Naive thymus-derived CD4-positive, alpha-beta T cell (primary cell): Measurements from ENCODE around the gene CFAP299. TPM values are rescaled to one million over a fixed set of nuclear protein-coding genes. Genes with fewer than 3 reads are reported as not detected.

Source experiments
- ATAC-seq: fragments of 150-1000 bp; cut with Tn5 transposase; 2 replicates; pipeline ENCODE4 v1.10.0; 2021; ENCODE audit warnings: mild to moderate bottlenecking, moderate library complexity
- CTCF ChIA-PET: fragments of 350-600 bp; sonication (Branson Sonifier 250); formaldehyde crosslinking; loops from one replicate; lab custom pipeline; 2021; ENCODE audit warnings: antibody characterized with exemption; lab: Charles Lee
- POLR2A ChIA-PET: fragments of 350-600 bp; sonication (Branson Sonifier 250); formaldehyde crosslinking; loops from one replicate; lab custom pipeline; 2021; ENCODE audit warnings: antibody characterized with exemption, inconsistent platforms; lab: Charles Lee
- DNase-seq, 9 donors: peaks; one replicate each; pipeline versions ENCODE4 v3.0.0 to v3.0.0-alpha.2; 2020 to 2022; ENCODE audit warnings: mixed read lengths in 1 of 9
- H3K27ac ChIP-seq: one replicate; pipeline ENCODE4 v1.7.0; 2013; ENCODE audit warnings: mild to moderate bottlenecking, low read depth, low read length, moderate library complexity
- H3K27me3 ChIP-seq, 2 donors: one replicate each; pipeline ENCODE4 v1.7.0; 2013; ENCODE audit warnings: low read length in 2 of 2, mild to moderate bottlenecking in 2 of 2, moderate library complexity in 2 of 2; ENCODE audit not compliant: control insufficient read depth in 2 of 2, insufficient read depth in 2 of 2
- H3K36me3 ChIP-seq, 3 experiments: 1 replicate in 2 of 3; 2 replicates in 1 of 3; pipeline ENCODE4 v1.7.0; 2013; ENCODE audit warnings: low read length in 3 of 3, mild to moderate bottlenecking in 3 of 3, moderate library complexity in 1 of 3; ENCODE audit not compliant: insufficient read depth in 3 of 3, control insufficient read depth in 2 of 3
- H3K4me1 ChIP-seq, 2 donors: one replicate each; pipeline ENCODE4 v1.7.0; 2013; ENCODE audit warnings: low read length in 2 of 2, mild to moderate bottlenecking in 2 of 2, moderate library complexity in 1 of 2; ENCODE audit not compliant: control insufficient read depth in 2 of 2, insufficient read depth in 2 of 2
- H3K4me3 ChIP-seq: 2 replicates; pipeline ENCODE4 v1.7.0; 2013; ENCODE audit warnings: mild to moderate bottlenecking, low read length
- H3K9me3 ChIP-seq, 3 experiments: 1 replicate in 2 of 3; 2 replicates in 1 of 3; pipeline ENCODE4 v1.7.0; 2013; ENCODE audit warnings: low read length in 3 of 3; ENCODE audit not compliant: control insufficient read depth in 2 of 3
- H3K27ac Mint-ChIP-seq, 9 donors: one replicate each; pipeline ENCODE4 v1.8.0; 2020 to 2022; ENCODE audit warnings: mixed read lengths in 9 of 9, mild to moderate bottlenecking in 8 of 9, moderate library complexity in 5 of 9, inconsistent platforms in 2 of 9
- H3K27me3 Mint-ChIP-seq, 5 donors: one replicate each; pipeline ENCODE4 v1.8.0; 2021 to 2022; ENCODE audit warnings: mixed read lengths in 5 of 5, mild to moderate bottlenecking in 1 of 5
- H3K36me3 Mint-ChIP-seq, 5 donors: one replicate each; pipeline ENCODE4 v1.8.0; 2020 to 2022; ENCODE audit warnings: mixed read lengths in 5 of 5, mild to moderate bottlenecking in 3 of 5, inconsistent platforms in 1 of 5
- H3K4me1 Mint-ChIP-seq, 7 donors: one replicate each; pipeline ENCODE4 v1.8.0; 2020 to 2022; ENCODE audit warnings: mixed read lengths in 7 of 7, mild to moderate bottlenecking in 3 of 7, inconsistent platforms in 1 of 7
- H3K4me3 Mint-ChIP-seq, 10 donors: one replicate each; pipeline ENCODE4 v1.8.0; 2020 to 2022; ENCODE audit warnings: mild to moderate bottlenecking in 10 of 10, mixed read lengths in 10 of 10, moderate library complexity in 6 of 10, inconsistent platforms in 2 of 10
- H3K9me3 Mint-ChIP-seq, 11 donors: one replicate each; pipeline ENCODE4 v1.8.0; 2020 to 2022; ENCODE audit warnings: mixed read lengths in 11 of 11, mild to moderate bottlenecking in 4 of 11, inconsistent platforms in 1 of 11, moderate library complexity in 1 of 11
- intact Hi-C, 2 donors: fragments of 100-400 bp; cut with micrococcal nuclease; formaldehyde crosslinking; loops; one replicate each; pipeline ENCODE4 v1.15.1; 2023
- polyA plus RNA-seq, 2 donors: library from polyadenylated mRNA; unstranded; fragments of 300-500 nt; fragmentation: Illumina TruSeq; gene quantifications; one replicate each; pipeline ENCODE4 v1.2.3, GENCODE V29; 2021
- total RNA-seq, 6 experiments: library from RNA in 5 of 6; stranded (reverse) in 5 of 6; gene quantifications; 1 replicate in 5 of 6; 2 replicates in 1 of 6; pipeline ENCODE4 v1.2.3 and lab custom pipeline; 2021 to 2026

The CFAP299 gene
- total and polyA plus RNA-seq, 7 experiments from 2014 or later = not detected

DNA sequence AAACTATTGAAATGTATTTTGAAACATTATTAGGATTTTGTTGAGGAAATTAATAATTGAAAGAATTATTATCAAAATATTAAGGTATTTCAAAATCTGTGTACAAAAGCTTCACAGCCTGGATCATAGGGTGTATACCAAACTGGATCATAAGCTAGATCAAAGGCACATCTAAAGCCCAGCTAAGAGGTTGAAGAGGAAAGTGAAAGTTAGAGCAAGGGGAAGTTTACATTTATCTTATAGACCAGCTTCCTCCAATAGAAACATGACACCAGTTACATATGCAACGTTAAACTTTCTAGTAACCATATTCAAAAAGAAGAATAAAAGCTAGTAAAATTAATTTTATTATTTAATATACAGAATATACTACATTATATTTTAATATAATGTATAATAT lies 467.8 kb downstream of the CFAP299 start:
- ATAC-seq (no peak), DNase-seq (no peak)
- H3K27ac ChIP-seq = no peak overlapping the region
- Mint-ChIP-seq H3K27ac (no peak overlapping the region), H3K36me3 (peaks cover 0 to 4% (median 0%) of the 10 kb centered on the region in 5 donors), H3K4me1 (peaks cover 0 to 20% (median 3%) of the 10 kb centered on the region in 7 donors), H3K4me3 (no peak overlapping the region), H3K9me3 (peaks cover 0 to 5% (median 0%) of the 10 kb centered on the region in 11 donors), H3K27me3 (no peaks in the 10 kb centered on the region)
- H3K27me3 ChIP-seq = no peaks in the 10 kb centered on the region
- H3K4me3 ChIP-seq = no peak overlapping the region
- POLR2A ChIA-PET = interaction anchor here (0.7 kb wide), 1 partner anchor 8 kb away, joined by 3 read pairs; no protein-coding TSS in a partner anchor
- no peaks in the 10 kb centered on the region for H3K9me3 ChIP-seq
- no peaks in the 10 kb centered on the region for H3K36me3 ChIP-seq
- H3K4me1 ChIP-seq = no peaks in the 10 kb centered on the region
- CTCF ChIA-PET = no interaction called here
- intact Hi-C loops = loop anchor here (5.0 to 10.0 kb wide), 4 partner anchors 171 to 441 kb away; no protein-coding TSS in a partner anchor

DNA sequence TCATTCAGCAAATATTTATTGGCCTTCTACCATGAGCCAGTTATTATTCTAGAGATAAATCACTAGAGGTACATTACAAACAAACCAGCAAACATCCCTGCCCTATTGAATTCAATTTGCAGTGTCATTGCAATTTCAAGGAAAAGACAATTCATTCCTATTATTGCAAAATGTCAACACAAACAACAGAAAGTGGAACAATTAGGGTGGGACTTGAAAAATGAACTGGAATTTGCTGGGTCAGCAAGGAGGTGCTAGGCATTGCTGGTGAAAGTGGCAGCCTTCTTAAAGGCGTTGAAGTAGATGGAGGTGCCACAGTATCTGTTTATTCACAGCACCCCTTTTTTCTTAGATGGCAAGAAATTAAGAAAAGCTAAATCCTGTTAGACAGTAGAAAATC lies 470.9 kb downstream of the CFAP299 start:
- no peaks in the 10 kb centered on the region for H3K4me1 ChIP-seq
- CTCF ChIA-PET = no interaction called here
- ATAC-seq (no peak), DNase-seq (no peak)
- no peak overlapping the region for H3K27ac ChIP-seq
- peaks cover 0 to 18% (median 3%) of the 10 kb centered on the region in 7 donors for H3K4me1 Mint-ChIP-seq
- H3K36me3 Mint-ChIP-seq = no peaks in the 10 kb centered on the region
- H3K9me3 Mint-ChIP-seq = no peaks in the 10 kb centered on the region
- no peak overlapping the region for H3K27ac Mint-ChIP-seq
- no peaks in the 10 kb centered on the region for H3K36me3 ChIP-seq
- H3K4me3 Mint-ChIP-seq = no peak overlapping the region
- no peaks in the 10 kb centered on the region for H3K27me3 ChIP-seq
- no peak overlapping the region for H3K4me3 ChIP-seq
- POLR2A ChIA-PET = no interaction called here
- H3K9me3 ChIP-seq = no peaks in the 10 kb centered on the region
- H3K27me3 Mint-ChIP-seq = no peaks in the 10 kb centered on the region
- intact Hi-C loops = loop anchor here in 1 of 2 donors (10.0 kb wide), 2 partner anchors 168 to 342 kb away; no protein-coding TSS in a partner anchor

GRCh38 chr4:80809039-80809729 lies 473.7 kb downstream of the CFAP299 start:
- POLR2A ChIA-PET = no interaction called here

GRCh38 chr4:80811406-80811805 lies 475.9 kb downstream of the CFAP299 start:
- H3K4me1 Mint-ChIP-seq = no peaks in the 10 kb centered on the region
- intact Hi-C loops = no loop called here
- no peaks in the 10 kb centered on the region for H3K27me3 Mint-ChIP-seq
- no peaks in the 10 kb centered on the region for H3K36me3 ChIP-seq
- H3K27me3 ChIP-seq = no peaks in the 10 kb centered on the region
- H3K4me1 ChIP-seq = no peaks in the 10 kb centered on the region
- DNase-seq (no peak), ATAC-seq (no peak)
- no peaks in the 10 kb centered on the region for H3K36me3 Mint-ChIP-seq
- ChIA-PET CTCF (no interaction called here), POLR2A (interaction anchor here (0.9 kb wide), 1 partner anchor 8 kb away, joined by 3 read pairs; no protein-coding TSS in a partner anchor)
- H3K9me3 Mint-ChIP-seq = no peaks in the 10 kb centered on the region
- H3K9me3 ChIP-seq = peaks cover 0 to 4% (median 0%) of the 10 kb centered on the region in 3 experiments
- no peak overlapping the region for H3K27ac Mint-ChIP-seq
- no peak overlapping the region for H3K4me3 ChIP-seq
- no peak overlapping the region for H3K27ac ChIP-seq
- H3K4me3 Mint-ChIP-seq = no peak overlapping the region

More at GRCh38 chr4:80809039-80809729, 473.7 kb downstream of the CFAP299 start:
- Mint-ChIP-seq H3K4me3 (no peak overlapping the region), H3K4me1 (no peaks in the 10 kb centered on the region), H3K9me3 (no peaks in the 10 kb centered on the region), H3K27ac (no peak overlapping the region), H3K36me3 (no peaks in the 10 kb centered on the region), H3K27me3 (no peaks in the 10 kb centered on the region)
- intact Hi-C loops = loop anchor here in 1 of 2 donors (10.0 kb wide), 2 partner anchors 166 to 344 kb away; no protein-coding TSS in a partner anchor
- Histone ChIP-seq H3K9me3 (peaks cover 0 to 4% (median 0%) of the 10 kb centered on the region in 3 experiments), H3K36me3 (no peaks in the 10 kb centered on the region), H3K4me3 (no peak overlapping the region), H3K27me3 (no peaks in the 10 kb centered on the region), H3K27ac (no peak overlapping the region), H3K4me1 (no peaks in the 10 kb centered on the region)
- DNase-seq (no peak), ATAC-seq (no peak)
- CTCF ChIA-PET = no interaction called here

GRCh38 chr4:80812145-80812544 lies 476.6 kb downstream of the CFAP299 start:
- Mint-ChIP-seq H3K4me1 (no peaks in the 10 kb centered on the region), H3K27me3 (no peaks in the 10 kb centered on the region), H3K9me3 (no peaks in the 10 kb centered on the region), H3K27ac (no peak overlapping the region), H3K36me3 (no peaks in the 10 kb centered on the region), H3K4me3 (no peak overlapping the region)
- Histone ChIP-seq H3K4me1 (no peaks in the 10 kb centered on the region), H3K27ac (no peak overlapping the region), H3K9me3 (peaks cover 0 to 4% (median 0%) of the 10 kb centered on the region in 3 experiments), H3K36me3 (no peaks in the 10 kb centered on the region), H3K27me3 (no peaks in the 10 kb centered on the region), H3K4me3 (no peak overlapping the region)
- intact Hi-C loops = no loop called here
- DNase-seq (no peak), ATAC-seq (no peak)
- ChIA-PET CTCF (interaction anchor here (0.6 kb wide), 1 partner anchor 450 kb away, joined by 3 read pairs; no protein-coding TSS in a partner anchor), POLR2A (interaction anchor here (0.9 kb wide), 1 partner anchor 9 kb away, joined by 3 read pairs; no protein-coding TSS in a partner anchor)

DNA sequence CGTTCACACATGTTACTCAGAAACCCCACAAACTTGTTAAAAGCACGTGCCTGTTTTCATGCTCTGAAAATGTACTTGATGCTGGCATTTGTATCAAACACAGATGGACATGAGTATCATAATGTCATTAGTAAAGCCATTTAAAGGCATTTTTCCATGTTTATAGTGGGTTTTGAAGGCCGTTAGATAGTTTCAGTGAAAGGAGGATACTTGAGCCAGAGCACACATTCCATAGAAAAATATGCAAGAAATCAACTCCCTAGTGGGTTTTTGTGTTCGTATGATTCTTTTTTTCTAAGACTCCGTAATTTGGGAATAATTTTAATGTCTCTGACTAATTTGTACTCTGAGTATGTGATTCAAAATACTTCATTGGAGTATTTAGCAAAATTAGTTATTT lies 478.7 kb downstream of the CFAP299 start:
- Mint-ChIP-seq H3K27me3 (no peaks in the 10 kb centered on the region), H3K27ac (no peak overlapping the region), H3K4me1 (no peaks in the 10 kb centered on the region), H3K36me3 (no peaks in the 10 kb centered on the region), H3K9me3 (no peaks in the 10 kb centered on the region), H3K4me3 (no peak overlapping the region)
- CTCF ChIA-PET = no interaction called here
- Histone ChIP-seq H3K9me3 (peaks cover 0 to 4% (median 0%) of the 10 kb centered on the region in 3 experiments), H3K27me3 (no peaks in the 10 kb centered on the region), H3K4me1 (no peaks in the 10 kb centered on the region), H3K4me3 (no peak overlapping the region), H3K36me3 (no peaks in the 10 kb centered on the region), H3K27ac (no peak overlapping the region)
- POLR2A ChIA-PET = no interaction called here
- ATAC-seq (no peak), DNase-seq (no peak)
- intact Hi-C loops = no loop called here
